Measurements from ENCODE around the gene EPS8.

DNA sequence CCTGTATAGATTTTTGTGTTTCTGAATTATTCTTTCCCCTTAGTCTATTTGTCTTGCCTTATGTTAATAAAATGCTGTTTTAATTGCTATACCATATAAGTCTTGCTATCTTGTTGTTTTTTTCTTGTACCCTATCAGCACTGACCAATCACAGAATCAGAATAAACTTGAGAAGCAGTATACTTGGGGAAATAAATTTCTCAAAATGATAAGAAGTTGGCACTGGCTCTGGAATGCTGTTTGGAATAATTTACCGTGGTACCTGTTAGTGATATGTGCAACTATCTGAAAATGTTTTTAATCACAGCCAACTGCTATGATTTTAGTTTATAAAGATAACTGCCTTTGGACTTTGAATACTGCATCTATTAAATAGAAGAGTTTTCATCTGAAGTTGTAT is 37.9 kb upstream of the EPS8 start:
- TF ChIP-seq POLR2AphosphoS5 (IDR thresholded peaks at IDR 0.05; ENCODE audit: low read depth, low read length) (no peak), TAF1 (IDR thresholded peaks at IDR 0.05; ENCODE audit: borderline replicate concordance, insufficient read depth, low read length) (no peak), REST (IDR thresholded peaks at IDR 0.05; ENCODE audit: insufficient read depth in 1 of 2, low read depth in 2 of 2, low read length in 2 of 2) (no peak), SIN3A (IDR thresholded peaks at IDR 0.05; ENCODE audit: borderline replicate concordance, insufficient read depth, low read length) (no peak)

Measured in PFSK-1 (cell line).